ENCODE data around the gene TAOK1.

The TAOK1 gene

GRCh38 chr17:29445844-29446243 is 55.7 kb downstream of the TAOK1 start:
- Histone ChIP-seq H3K27ac (no peak overlapping the region), H3K36me3 (no peaks in the 10 kb centered on the region), H3K4me3 (no peak overlapping the region), H3K4me1 (peaks cover 3 to 31% (median 7%) of the 10 kb centered on the region in 4 donors), H3K9me3 (no peaks in the 10 kb centered on the region), H3K27me3 (no peaks in the 10 kb centered on the region)
- DNase-seq, result no peak
- TF ChIP-seq CTCF (IDR thresholded peaks at IDR 0.05), result no peak
- intact Hi-C loops (cut with DNase I; ENCODE audit: low total_unique reads), result no loop called here

DNA sequence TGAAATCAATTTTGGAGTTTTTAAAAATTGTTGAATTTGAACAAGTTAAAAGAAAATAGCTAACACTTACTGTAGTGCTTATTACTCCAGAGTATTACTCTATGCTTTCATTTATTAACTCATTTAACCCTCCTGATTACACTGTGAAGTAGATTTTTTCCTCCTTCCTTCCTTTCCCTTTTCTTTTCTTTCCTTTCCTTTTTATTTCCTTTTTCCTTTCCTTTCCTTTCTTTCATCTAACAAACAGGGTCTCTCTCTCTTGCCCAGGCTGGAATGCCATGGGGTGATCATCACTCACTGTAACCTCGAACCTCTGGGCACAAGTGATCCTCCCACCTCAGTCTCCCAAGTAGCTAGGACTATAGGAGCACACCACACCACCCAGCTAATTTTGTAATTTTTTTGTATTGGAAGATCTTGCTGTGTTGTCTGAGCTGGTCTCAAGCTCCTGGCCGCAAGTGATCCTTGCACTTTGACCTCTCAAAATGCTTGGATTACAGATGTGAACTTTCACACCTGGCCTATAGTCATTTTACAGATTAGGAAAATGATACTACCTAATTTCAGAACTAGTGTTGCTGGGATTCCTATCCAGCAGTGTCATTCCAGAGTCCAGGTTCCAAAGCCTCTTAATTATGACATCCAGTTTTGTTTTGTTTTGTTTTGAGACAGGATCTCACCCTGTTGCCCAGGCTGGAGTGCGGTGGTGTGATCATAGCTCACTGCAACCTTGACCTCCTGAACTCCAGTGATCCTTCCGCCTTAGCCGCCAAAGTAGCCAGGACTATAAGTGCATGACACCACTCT is 59.9 kb downstream of the TAOK1 start:
- no peaks in the 10 kb centered on the region for H3K9me3 ChIP-seq
- peaks cover 0 to 20% (median 3%) of the 10 kb centered on the region in 4 donors for H3K4me1 ChIP-seq
- no peak overlapping the region for H3K27ac ChIP-seq
- no peak for TF ChIP-seq CTCF (IDR thresholded peaks at IDR 0.05)
- H3K4me3 ChIP-seq, result no peak overlapping the region
- peaks cover 25 to 31% (median 29%) of the 10 kb centered on the region in 3 donors for H3K36me3 ChIP-seq
- intact Hi-C loops (cut with DNase I; ENCODE audit: low total_unique reads), result no loop called here
- no peaks in the 10 kb centered on the region for H3K27me3 ChIP-seq
- DNase-seq, result no peak

- TF ChIP-seq CTCF (IDR thresholded peaks at IDR 0.05), result no peak
- intact Hi-C loops (cut with DNase I; ENCODE audit: low total_unique reads), result no loop called here
- Histone ChIP-seq H3K36me3 (peaks cover 25 to 31% (median 29%) of the 10 kb centered on the region in 3 donors), H3K4me3 (no peak overlapping the region), H3K27me3 (no peaks in the 10 kb centered on the region), H3K4me1 (peaks cover 0 to 14% (median 0%) of the 10 kb centered on the region in 4 donors), H3K27ac (no peak overlapping the region), H3K9me3 (no peaks in the 10 kb centered on the region)
- no peak for DNase-seq
These were observed 61.1 kb downstream of the TAOK1 start for GRCh38 chr17:29451121-29451742.

- Histone ChIP-seq H3K4me3 (no peak overlapping the region), H3K9me3 (no peaks in the 10 kb centered on the region), H3K27ac (no peak overlapping the region), H3K4me1 (peaks cover 0 to 10% (median 6%) of the 10 kb centered on the region in 4 donors), H3K27me3 (no peaks in the 10 kb centered on the region), H3K36me3 (peaks cover 17 to 21% (median 19%) of the 10 kb centered on the region in 3 donors)
- intact Hi-C loops (cut with DNase I; ENCODE audit: low total_unique reads), result no loop called here
- TF ChIP-seq CTCF (IDR thresholded peaks at IDR 0.05), result no peak
- DNase-seq, result no peak
These were observed 67.9 kb downstream of the TAOK1 start for GRCh38 chr17:29458066-29458465.

GRCh38 chr17:29461483-29462206 is 71.5 kb downstream of the TAOK1 start:
- DNase-seq, result no peak
- Histone ChIP-seq H3K27ac (no peak overlapping the region), H3K4me3 (no peak overlapping the region), H3K36me3 (peaks cover 0 to 16% (median 0%) of the 10 kb centered on the region in 3 donors), H3K4me1 (peaks cover 0 to 10% (median 6%) of the 10 kb centered on the region in 4 donors), H3K9me3 (no peaks in the 10 kb centered on the region), H3K27me3 (no peaks in the 10 kb centered on the region)
- intact Hi-C loops (cut with DNase I; ENCODE audit: low total_unique reads), result no loop called here
- no peak for TF ChIP-seq CTCF (IDR thresholded peaks at IDR 0.05)

Data from tibial artery (tissue), 4 donors.